Suppressor macrophage (primary cell): Measurements from ENCODE around the gene SLC7A9.
"Not testable (repeated sequence)": the region's sequence is repeated elsewhere in the genome, so short reads cannot be mapped to it uniquely, and the experiment has no call there.

Source experiments
- DNase-seq, 4 experiments: peaks; one replicate each; pipeline ENCODE4 v3.0.0-alpha.2; 2020 to 2022

The SLC7A9 gene

DNA sequence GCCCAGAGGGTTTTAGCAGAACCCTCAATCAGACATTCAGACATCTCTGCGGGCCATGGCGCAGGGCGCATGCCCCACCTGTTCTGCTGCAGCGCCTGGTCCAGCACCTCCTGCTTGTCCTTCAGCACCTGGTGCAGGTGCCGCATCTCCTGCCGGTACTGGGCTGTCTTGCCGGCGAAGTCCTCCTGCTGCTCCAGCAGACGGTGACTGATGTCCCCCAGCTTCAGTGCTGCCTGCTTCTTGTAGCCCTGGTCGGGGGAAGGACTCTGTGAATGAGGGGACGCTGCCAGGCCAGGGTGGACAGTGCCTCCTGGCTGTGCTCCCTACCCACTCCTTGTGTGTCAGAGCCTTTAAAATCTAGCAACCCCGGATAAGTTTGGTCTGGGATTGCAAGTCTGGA, 12.2 kb upstream of the SLC7A9 start:
- DNase-seq = no peak

DNA sequence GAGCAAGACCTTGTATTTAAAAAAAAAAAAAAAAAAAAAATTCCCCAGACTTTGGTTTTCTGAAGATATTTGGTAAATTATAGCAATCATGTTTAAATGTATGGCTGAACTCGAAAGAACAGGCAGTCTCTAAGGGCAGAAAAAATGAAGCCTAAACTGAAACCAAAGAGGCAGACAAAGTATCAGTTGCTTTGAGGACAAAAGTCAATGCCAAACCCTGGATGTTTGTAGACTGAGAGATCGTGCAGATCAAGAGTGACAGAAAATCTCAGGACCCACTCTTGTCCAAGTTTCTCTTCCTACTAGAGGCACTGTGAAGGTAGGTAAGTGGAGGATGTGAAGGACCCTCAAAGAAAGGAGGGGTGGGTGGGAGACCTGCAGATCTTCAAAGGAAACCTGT, 11.1 kb upstream of the SLC7A9 start:
- no peak for DNase-seq

DNA sequence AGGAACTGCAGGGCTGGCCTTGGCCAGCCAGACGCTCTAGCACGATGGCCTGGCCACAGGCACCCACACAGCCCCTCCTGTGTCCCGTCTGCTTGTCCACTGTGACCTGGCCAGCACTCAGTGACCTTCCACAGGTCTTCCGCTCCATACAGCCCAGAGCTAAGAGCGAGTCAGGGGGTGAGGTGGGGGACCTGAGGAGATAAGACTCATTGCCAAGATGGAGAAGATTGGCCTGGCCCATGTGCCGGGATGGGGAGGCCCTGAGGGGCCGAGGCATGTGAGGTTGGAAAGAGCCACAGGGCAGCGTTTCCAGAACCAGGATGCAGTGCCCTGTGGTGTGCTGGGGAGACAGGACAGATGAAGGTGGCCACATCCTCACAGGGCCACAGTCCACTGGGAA, 10.2 kb upstream of the SLC7A9 start:
- DNase-seq = no peak

DNA sequence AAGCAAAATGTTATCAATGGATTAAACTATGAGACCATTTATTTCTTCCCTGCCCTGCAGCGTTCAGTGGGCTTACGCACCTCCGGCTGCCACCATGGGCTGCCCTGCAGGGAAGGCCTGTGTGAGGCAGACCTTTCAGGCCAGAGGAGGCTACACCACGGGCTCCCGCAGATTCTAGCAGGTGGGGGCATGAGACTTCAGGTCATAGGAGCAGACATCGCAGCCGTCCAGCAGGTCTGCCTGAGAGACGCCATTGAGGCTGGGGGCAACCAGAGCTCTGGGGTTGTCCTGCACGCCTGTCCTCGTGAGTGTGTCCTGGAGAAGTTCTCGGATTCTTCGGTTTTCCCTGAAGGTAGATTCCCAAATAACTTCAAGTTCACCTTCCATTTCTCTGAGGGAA, 9.4 kb upstream of the SLC7A9 start:
- no peak for DNase-seq

DNA sequence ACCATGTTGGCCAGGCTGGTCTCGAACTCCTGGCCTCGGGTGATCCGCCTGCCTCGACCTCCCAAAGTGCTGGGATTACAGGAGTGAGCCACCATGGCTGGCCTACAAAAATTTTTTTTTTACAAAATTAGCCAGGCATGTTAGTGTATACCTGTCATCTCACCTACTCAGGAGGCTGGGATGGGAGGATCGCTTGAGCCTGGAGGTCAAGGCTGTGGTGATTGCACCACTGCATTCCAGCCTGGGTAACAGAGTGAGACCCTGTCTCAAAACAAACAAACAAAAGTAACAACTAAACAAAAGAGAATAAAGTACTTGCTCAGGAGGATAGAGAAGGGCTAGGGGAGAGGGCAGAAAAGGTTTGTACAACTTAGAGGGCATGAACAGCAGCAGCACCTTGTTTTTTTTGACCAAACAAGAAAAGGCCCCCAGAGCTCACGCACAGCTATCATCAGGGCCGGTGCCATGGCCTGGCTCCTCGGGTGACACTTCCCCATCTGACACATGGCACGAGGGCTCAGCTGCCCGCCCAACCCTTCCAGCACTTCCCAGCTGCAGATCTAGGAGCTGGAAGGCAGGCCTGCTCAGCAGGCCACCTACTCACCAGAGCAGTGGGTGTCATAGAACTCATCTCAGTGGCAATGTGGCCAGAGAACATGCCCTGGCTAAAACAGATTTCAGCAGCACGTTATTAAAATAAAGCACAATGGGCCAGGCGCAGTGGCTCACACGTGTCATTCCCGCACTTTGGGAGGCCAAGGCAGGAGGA, 8.6 kb upstream of the SLC7A9 start:
- peak in 2 of 4 experiments; percentile 2 to 10 for DNase-seq

DNA sequence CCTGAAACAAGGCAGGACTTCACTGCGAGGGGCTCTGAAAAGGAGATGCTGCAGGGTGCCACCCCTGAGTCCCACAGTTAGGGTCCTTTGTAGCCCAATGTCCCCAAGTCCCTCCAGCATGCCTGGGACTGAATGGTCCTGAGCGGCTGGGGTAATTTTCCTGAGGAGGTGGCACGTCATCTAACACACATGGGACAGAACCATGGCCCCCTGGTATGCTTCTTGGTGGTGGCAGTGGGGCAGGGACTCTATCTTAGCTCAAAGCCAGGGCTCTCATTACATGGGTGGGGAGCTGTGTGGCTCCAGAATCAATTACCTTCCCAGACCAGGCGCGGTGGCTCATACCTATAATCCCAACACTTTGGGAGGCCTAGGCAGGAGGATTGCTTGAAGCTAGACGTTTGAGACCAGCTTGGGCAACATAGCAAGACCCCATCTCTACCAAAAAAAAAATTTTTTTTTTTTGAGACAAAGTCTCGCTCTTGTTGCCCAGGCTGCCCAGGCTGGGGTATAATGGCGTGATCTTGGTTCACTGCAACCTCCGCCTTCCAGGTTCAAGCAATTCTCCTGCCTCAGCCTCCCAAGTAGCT, 7.9 kb upstream of the SLC7A9 start:
- no peak for DNase-seq

DNA sequence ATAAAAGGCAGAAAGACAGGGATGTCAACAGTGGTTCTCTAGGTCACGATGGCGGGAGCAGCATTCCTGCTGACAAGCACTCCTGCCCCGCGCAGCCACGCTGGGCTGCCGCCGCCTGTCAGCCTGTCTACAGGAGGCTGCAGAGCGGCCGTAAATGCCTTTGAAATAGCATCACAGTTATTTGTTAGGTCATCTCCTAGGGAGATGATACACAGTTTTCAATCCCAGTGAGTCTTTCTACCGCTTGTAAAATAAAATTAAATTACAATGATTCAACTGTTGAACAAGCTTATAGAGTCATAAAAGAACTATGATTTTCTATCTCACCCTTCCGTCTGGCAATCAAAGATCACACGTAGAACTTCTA, 7.3 kb upstream of the SLC7A9 start:
- DNase-seq = no peak

DNA sequence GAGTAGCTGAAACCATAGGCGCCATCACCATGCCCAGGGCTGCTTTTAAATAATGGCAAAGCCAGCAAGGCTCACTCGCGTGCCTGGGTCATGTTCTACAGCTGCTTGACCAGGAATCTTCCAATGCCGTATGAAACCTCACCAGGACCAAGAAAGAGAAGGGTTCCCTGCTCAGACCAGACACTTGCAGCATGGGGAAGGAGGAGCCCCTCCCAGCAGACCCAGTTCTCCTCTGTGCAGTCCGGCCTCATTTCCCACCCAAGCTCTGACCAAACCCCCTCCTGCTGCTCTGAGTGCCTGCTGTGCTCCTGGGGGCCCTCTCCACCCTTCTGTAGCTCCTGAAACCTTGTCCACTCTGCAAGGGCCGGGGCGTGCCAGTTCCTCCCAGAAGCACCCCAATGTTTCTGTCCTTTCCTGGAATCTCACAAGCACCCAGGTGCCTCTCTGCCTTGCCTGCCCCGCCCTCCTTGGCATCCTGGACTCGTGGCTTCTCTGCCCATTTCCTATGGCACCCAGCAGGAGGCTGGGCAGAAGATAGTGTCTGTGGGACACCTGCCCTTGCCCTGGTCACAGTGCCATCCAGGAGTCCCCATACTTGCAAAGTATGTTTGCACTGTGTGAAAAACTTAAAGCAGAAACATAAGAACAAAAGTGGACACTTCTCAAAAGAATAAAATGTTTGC, 6.8 kb upstream of the SLC7A9 start:
- DNase-seq = no peak

DNA sequence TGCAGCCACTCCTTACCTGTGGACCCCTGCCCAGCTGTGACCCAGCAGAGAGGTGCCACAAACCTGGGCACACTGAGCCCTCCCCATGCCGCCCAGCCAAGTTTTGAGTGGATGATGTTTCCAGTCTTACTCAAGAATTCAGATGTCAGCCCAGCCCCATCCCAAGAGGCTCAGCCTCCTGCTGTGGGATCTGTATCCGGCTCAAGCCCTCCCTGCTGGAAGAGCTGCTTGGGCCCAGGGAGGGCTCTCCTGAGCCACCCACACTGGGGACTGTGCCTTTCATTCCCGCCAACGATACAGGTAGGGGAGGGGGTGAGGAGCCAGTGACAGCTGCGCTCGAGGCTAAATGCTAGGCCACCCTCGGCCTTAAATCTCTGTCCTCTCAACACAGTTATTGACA, 5.9 kb upstream of the SLC7A9 start:
- DNase-seq = no peak

DNA sequence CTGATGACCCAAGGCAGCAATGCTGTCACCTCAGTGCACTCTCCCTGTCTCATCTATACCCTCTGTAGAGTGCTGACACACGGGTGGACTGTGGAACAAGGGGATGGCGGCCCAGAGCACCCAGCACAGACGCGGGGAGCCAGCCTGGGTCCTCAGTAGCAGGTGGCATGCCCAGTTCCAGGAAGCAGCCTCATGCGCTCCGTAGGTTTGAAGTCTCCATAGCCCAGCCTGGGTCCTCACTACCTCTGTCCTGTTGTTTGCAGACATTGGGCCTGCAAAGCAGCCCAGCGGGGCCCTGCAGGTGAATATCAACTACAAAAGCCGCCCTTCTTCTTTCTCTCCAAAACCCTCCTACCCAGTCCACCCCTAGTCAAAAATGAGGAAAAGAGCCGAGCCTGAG, 5.0 kb upstream of the SLC7A9 start:
- no peak for DNase-seq

DNA sequence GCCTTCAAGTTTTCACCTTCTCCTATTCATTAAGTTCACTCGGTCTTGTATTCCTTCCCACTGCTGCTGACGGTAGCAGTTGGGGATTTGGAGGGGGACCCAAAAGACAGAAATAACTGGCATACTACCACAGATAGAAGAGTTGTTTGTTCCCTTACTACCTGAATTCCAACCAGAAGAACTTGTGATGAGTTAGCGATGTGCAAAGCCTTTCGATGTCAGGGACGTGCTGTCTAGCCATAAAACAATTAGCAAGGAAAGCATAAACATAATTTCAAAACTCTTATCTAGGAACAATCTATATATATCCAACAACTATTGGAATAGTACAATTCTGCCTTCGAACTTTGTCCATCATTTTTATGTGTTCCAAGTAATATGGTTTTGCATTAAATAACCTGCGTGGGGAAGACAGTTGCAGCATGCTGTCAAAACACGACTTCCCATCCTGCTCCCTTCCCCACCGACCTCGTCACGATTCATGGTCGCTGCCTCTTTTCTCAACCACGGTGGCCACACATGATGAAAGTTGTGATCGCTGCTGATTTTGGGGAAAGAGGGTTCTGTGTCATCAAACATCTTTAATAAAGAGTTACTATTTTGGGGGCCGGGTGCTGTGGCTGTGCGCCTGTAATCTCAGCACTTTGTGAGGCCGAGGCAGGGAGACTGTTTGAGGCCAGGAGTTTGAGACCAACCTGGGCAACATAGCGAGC, 3.8 kb upstream of the SLC7A9 start:
- no peak for DNase-seq

DNA sequence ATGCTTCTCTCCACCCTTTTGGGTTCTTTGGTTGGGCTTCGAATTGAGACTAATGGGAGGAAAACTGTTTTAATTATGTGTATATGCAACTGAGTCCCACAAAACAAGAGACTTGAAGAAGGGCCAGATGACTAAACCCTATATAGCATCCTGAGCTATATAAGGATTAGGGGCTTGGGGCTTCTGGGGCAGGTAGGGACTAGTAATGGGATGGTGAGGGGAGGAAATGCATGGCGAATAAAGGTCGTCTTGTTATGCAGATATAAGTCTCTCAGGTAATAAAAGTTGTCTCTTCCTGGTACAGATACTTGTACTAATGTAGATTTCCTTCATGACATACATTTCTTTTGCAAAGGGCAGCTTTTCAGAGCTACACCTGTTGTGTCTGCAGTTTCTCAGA, 2.8 kb upstream of the SLC7A9 start:
- DNase-seq = no peak

DNA sequence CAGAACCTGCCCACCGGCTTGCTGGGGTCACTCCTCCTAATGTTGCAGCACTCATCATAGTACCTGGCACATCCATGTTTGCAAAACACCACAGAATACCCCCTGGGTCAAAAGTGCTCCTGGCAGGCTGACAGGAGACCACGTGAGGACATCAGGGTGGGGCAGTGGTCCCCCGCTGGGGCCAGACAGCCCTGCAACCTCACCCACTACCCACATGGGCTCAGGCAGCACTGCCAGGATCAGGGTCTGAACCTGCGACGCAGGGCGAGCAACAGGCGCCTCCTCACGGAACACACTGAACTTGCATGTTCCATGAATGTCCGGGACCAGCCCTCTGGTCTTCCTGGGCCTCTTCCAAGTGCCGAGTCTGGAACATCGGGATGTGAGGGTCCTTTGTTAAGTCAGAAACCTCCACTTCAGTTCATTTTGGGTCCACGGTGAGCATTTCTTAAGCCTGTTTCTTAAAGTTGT, 1.4 kb upstream of the SLC7A9 start:
- DNase-seq = no peak

DNA sequence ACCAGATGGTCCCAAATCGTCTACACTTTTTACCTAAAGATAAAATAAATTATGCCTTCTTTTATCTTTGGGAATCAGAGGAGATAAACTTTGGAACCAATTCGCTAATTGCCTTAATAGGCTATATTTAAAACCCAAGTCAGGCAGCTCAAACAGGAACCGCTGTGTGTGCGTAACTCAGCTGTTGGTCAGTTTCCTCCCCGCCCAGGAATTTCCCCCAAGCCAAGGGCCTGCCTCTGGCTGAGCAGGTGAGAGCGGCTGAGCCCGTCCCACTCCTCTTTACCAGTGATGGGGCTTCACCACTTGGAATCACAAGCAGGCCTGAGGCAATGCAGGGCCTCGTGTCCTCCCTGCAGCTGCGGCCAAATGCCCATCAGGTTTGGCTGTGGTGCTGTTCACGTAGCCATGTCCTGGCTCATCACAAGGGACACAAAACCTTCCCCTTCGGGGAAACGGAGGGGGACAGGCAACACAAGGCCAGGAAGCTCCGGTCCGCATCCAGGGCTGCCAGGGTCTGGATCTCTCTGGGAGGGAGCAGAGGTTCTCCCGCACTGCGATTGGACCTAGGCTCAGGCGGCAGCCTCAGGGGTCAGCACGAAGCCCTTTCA, 503 bp upstream of the SLC7A9 start:
- DNase-seq = no peak

DNA sequence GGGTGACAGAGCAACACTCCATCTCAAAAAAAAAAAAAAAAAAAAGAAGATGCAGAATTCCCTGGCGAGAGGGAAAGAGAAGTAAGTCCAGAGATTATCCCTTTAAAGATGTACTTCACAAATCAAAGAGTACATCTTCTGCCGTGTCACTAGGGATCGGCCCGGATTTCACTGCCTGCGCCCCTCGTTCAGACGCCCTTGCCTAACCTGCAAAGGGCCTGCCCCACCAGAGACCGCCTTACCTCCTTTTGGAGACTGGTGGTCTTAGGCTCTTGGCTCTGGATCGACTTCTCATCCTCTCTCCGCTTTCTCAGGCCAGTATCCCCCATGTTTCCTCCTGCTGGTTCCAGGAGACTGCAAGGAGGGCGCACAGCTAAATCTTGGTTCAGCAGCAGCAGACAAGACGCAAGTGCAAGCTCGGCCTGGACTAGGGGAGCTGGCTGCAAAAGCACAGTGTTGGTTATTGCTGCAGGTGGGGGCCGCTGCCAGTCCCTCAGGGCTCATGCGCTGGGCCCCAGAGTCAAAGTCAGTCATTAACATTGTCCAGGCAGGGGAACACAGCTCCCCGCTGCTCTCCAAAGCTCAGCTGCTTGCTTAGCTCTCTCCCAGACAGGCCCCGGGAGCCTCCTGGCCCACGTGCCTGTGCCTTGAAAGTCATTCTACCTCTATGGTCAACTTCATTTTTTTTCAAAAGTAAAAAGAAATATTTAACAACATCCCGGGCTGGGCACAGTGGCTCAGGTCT, 1.2 kb downstream of the SLC7A9 start:
- DNase-seq = no peak

DNA sequence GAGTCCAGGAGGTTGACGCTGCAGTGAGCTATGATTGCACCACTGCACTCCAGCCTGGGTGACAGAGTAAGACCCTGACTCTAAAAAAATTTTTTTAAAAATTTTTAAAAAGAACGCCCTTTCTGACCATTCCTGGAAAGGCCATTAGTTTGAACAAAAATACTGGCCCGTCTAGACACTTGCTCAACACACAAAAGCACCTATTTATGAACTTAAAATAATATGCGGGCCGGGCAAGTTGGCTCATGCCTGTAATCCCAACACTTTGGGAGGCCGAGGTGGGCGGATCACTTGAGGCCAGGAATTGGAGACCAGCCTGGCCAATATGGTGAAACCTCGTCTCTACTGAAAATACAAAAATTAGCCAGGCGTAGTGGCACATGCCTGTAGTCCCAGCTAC, 2.1 kb downstream of the SLC7A9 start:
- not testable (repeated sequence) for DNase-seq

DNA sequence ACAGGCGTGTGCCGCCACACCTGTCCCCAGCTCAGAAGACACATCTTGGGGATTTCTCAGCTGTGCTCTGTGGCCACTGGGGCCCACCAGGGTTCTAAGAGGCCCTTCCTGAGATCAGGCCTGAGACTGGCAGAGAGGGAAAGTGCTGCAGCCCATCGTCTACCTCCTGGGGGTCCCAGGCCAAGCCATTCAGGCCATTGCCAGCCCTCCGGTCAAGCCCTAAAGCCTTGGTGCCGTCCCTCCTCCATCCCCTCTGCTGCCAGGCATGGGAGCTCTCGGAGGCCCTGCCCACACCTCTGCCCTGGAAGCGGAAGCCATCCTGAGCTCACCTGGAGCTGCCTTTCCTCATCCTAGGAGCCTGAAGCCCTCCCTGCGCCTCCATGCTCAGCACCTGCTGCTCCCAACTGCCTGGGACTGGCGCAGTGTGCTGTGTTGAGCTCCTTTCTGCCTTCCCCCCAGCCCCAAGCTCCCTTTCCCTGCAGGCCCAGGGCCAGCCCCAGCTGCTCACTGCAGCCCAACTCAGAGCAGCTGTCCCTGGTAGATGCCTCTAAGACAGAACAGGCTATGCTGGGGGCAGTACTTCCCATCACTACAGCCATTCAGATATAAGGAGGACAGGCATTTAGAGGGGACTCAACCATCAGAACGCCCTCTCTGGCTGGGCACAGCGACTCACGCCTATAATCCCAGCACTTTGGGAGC, 2.9 kb downstream of the SLC7A9 start:
- DNase-seq = no peak

DNA sequence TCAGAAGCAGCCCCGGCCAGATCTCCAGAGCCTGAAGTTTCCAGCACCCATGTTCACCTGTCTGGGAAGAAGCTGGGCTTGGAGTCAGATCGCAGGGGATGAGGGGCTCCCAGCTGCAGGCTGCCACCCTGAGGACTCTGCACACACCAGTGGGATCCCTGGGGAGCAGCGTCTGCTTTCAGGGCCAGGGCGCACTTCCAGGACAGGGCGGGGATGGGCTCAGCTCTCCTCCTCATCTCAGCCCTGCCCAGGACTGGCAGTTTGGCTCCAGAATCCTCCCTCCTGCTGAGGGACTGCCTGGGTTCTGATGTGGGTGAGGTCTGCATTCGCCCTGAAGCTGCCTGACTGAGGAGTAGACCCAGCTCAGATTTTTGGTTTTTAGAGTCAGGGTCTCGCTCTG, 3.5 kb downstream of the SLC7A9 start:
- no peak for DNase-seq

DNA sequence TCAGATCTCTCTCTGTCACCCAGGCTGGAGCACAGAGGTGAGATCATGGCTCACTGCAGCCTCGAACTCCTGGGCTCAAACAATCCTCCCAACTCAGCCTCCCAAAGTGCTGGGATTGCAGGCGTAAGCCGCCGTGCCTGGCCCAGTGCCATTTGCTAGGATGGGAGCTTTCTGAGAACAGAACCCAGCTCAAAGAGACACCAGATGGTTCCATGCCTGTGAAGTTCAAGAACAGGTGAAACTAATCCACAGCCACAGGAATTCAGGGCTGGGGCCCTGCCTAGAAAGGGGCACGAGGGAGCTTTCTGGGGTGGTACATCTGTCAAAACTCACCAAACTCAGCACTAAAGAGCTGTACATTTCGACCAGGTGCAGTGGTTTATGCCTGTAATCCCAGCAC, 4.2 kb downstream of the SLC7A9 start:
- no peak for DNase-seq

DNA sequence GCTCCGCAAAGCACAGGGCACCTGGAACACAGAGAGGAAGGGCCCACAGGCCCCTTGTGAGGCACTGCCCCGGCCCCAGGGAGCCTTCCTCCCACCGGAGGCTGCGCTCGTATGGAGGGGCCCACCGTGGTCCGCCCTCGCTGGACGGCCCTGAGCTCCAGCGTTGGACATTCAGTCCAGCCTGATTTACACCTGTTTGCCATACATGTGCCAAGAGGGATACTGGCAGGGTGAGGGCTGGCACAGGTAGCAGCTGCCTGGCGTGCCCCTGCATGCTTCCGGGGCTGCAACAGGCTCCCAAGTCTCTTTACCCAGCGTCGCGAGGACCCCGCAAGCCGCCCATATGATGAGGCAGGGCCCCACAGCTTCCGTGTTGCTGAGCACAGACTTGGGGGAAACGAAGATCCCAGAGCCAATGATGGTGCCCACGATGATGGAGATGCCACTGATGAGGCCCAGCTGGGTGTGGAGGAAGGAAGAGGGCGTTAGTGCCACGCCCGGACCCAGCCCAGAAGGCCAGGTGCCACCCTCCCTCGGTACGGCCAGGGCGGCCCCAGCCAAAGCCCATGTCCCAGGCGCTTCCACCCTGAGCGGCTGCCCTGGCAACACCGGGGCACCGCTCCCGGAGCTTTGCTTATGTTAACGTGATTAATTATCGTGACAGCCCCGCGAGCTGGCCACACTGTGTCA, 5.1 kb downstream of the SLC7A9 start:
- no peak for DNase-seq

DNA sequence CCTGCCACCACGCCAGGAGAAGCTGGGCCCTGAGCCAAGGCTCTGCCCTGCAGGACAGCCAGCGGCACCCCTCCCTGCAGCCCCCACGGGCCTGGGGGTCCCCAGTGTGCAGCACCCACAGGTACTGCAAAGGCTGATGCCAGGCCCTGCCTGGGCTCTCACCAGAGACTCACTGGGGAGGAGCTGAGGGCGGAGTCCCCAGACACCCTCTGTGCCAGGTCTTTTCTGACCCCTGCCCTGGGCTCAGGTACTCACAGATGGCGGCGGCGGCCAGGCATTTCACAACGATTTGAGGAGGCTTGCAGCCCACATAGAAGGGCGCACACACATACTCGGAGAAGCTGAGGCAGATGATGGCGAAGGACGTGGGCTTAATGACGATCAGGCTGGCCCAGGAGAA, 5.7 kb downstream of the SLC7A9 start:
- no peak for DNase-seq
